ENCODE results near the gene PCDHGA5.

The PCDHGA5 gene

GRCh38 chr5:141360685-141361084 is 3.3 kb upstream of the PCDHGA5 start:
- Histone ChIP-seq H2BK120ac (ENCODE audit: low read depth, low read length) (no peak overlapping the region), H2BK15ac (ENCODE audit: low read depth, poor library complexity, severe bottlenecking) (no peak overlapping the region), H3K79me1 (replicated peaks; ENCODE audit: low read length, poor library complexity, severe bottlenecking) (no peaks in the 10 kb centered on the region), H3K4me1 (ENCODE audit: control insufficient read depth, insufficient read depth, low read depth, low read length) (no peaks in the 10 kb centered on the region), H4K8ac (ENCODE audit: low read length) (no peak overlapping the region), H2BK12ac (ENCODE audit: low read length in 2 of 2) (no peak overlapping the region), H3K9me3 (ENCODE audit: control insufficient read depth, low read length) (peaks cover 81% of the 10 kb centered on the region), H4K91ac (ENCODE audit: low read length) (no peak overlapping the region), H3K14ac (ENCODE audit: low read length in 2 of 2) (no peak overlapping the region), H3K27me3 (ENCODE audit: control insufficient read depth in 1 of 2, insufficient read depth in 1 of 2, low read length in 2 of 2) (no peaks in the 10 kb centered on the region), H2AK5ac (ENCODE audit: low read length, severe bottlenecking) (no peak overlapping the region), H3K4ac (ENCODE audit: low read depth in 1 of 2, low read length in 2 of 2) (no peak overlapping the region), H3K27ac (ENCODE audit: low read length, poor library complexity, severe bottlenecking) (no peak overlapping the region), H3K23ac (ENCODE audit: low read length in 2 of 2) (no peak overlapping the region), H3K9ac (ENCODE audit: low read length) (no peak overlapping the region), H3K4me3 (ENCODE audit: insufficient read depth in 1 of 2, low read depth in 1 of 2, low read length in 2 of 2) (peak overlapping the region in 1 of 2 experiments; percentile 70), H2AFZ (ENCODE audit: low read depth, low read length) (no peak overlapping the region), H3K18ac (ENCODE audit: low read depth in 1 of 2, low read length in 2 of 2) (no peak overlapping the region), H2BK5ac (ENCODE audit: low read depth, low read length, poor library complexity, severe bottlenecking) (no peak overlapping the region), H3K36me3 (ENCODE audit: control insufficient read depth in 1 of 2, insufficient read depth in 2 of 2, low read depth in 1 of 2, low read length in 2 of 2) (no peaks in the 10 kb centered on the region), H3K4me2 (ENCODE audit: low read length, poor library complexity, severe bottlenecking) (no peak overlapping the region)
- DNase-seq, result no peak
- 87% methylated on average over 12 of the region's 15 CpGs for WGBS

- Histone ChIP-seq H2BK15ac (ENCODE audit: low read depth, poor library complexity, severe bottlenecking) (no peak overlapping the region), H3K18ac (ENCODE audit: low read depth in 1 of 2, low read length in 2 of 2) (no peak overlapping the region), H2BK5ac (ENCODE audit: low read depth, low read length, poor library complexity, severe bottlenecking) (no peak overlapping the region), H2BK12ac (ENCODE audit: low read length in 2 of 2) (no peak overlapping the region), H2BK120ac (ENCODE audit: low read depth, low read length) (no peak overlapping the region), H3K27me3 (ENCODE audit: control insufficient read depth in 1 of 2, insufficient read depth in 1 of 2, low read length in 2 of 2) (no peaks in the 10 kb centered on the region), H2AK5ac (ENCODE audit: low read length, severe bottlenecking) (no peak overlapping the region), H3K79me1 (replicated peaks; ENCODE audit: low read length, poor library complexity, severe bottlenecking) (no peaks in the 10 kb centered on the region), H4K91ac (ENCODE audit: low read length) (no peak overlapping the region), H3K4me2 (ENCODE audit: low read length, poor library complexity, severe bottlenecking) (no peak overlapping the region), H2AFZ (ENCODE audit: low read depth, low read length) (no peak overlapping the region), H3K9me3 (ENCODE audit: control insufficient read depth, low read length) (peaks cover 72% of the 10 kb centered on the region), H3K4me1 (ENCODE audit: control insufficient read depth, insufficient read depth, low read depth, low read length) (no peaks in the 10 kb centered on the region), H3K23ac (ENCODE audit: low read length in 2 of 2) (no peak overlapping the region), H3K14ac (ENCODE audit: low read length in 2 of 2) (no peak overlapping the region), H3K27ac (ENCODE audit: low read length, poor library complexity, severe bottlenecking) (no peak overlapping the region), H3K36me3 (ENCODE audit: control insufficient read depth in 1 of 2, insufficient read depth in 2 of 2, low read depth in 1 of 2, low read length in 2 of 2) (no peaks in the 10 kb centered on the region), H3K4me3 (ENCODE audit: insufficient read depth in 1 of 2, low read depth in 1 of 2, low read length in 2 of 2) (no peak overlapping the region), H4K8ac (ENCODE audit: low read length) (no peak overlapping the region), H3K4ac (ENCODE audit: low read depth in 1 of 2, low read length in 2 of 2) (no peak overlapping the region), H3K9ac (ENCODE audit: low read length) (no peak overlapping the region)
- no peak for DNase-seq
Measured at GRCh38 chr5:141362719-141363118, 1.2 kb upstream of the PCDHGA5 start.

DNA sequence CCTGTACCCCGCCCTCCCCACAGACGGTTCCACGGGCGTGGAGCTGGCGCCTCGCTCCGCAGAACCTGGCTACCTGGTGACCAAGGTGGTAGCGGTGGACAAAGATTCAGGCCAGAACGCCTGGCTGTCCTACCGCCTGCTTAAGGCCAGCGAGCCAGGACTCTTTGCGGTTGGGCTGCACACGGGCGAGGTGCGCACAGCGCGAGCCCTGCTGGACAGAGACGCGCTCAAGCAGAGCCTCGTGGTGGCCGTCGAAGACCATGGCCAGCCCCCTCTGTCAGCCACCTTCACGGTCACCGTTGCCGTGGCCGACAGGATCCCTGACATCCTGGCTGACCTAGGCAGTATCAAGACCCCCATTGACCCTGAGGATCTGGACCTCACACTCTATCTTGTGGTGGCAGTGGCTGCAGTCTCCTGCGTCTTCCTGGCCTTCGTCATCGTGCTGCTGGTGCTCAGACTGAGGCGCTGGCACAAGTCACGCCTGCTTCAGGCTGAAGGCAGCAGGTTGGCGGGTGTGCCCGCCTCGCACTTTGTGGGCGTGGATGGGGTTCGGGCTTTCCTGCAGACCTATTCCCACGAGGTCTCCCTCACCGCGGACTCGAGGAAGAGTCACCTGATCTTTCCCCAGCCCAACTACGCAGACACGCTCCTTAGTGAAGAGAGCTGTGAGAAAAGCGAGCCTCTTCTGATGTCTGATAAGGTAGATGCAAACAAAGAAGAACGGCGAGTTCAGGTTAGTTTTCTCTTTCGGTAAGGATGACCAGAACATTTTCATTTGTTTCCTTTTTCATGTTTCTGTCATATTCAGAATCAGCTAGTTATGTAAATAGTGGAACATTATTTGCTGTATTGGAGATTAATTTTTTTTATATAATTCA is 2.3 kb downstream of the PCDHGA5 start:
- H3K79me1 ChIP-seq (replicated peaks; ENCODE audit: low read length, poor library complexity, severe bottlenecking), result no peaks in the 10 kb centered on the region
- H3K23ac ChIP-seq (ENCODE audit: low read length in 2 of 2), result no peak overlapping the region
- no peak overlapping the region for H3K4me3 ChIP-seq (ENCODE audit: insufficient read depth in 1 of 2, low read depth in 1 of 2, low read length in 2 of 2)
- H3K36me3 ChIP-seq (ENCODE audit: control insufficient read depth in 1 of 2, insufficient read depth in 2 of 2, low read depth in 1 of 2, low read length in 2 of 2), result no peaks in the 10 kb centered on the region
- no peak overlapping the region for H3K18ac ChIP-seq (ENCODE audit: low read depth in 1 of 2, low read length in 2 of 2)
- H2AK5ac ChIP-seq (ENCODE audit: low read length, severe bottlenecking), result no peak overlapping the region
- H4K91ac ChIP-seq (ENCODE audit: low read length), result no peak overlapping the region
- no peak overlapping the region for H2BK15ac ChIP-seq (ENCODE audit: low read depth, poor library complexity, severe bottlenecking)
- no peak overlapping the region for H3K4me2 ChIP-seq (ENCODE audit: low read length, poor library complexity, severe bottlenecking)
- H3K27me3 ChIP-seq (ENCODE audit: control insufficient read depth in 1 of 2, insufficient read depth in 1 of 2, low read length in 2 of 2), result peaks cover 0 to 4% of the 10 kb centered on the region in 2 experiments
- no peak overlapping the region for H4K8ac ChIP-seq (ENCODE audit: low read length)
- no peak overlapping the region for H2BK120ac ChIP-seq (ENCODE audit: low read depth, low read length)
- no peak overlapping the region for H2BK5ac ChIP-seq (ENCODE audit: low read depth, low read length, poor library complexity, severe bottlenecking)
- 93% methylated on average over 45 of the region's 46 CpGs for WGBS
- no peak overlapping the region for H3K14ac ChIP-seq (ENCODE audit: low read length in 2 of 2)
- no peak overlapping the region for H3K9ac ChIP-seq (ENCODE audit: low read length)
- no peaks in the 10 kb centered on the region for H3K4me1 ChIP-seq (ENCODE audit: control insufficient read depth, insufficient read depth, low read depth, low read length)
- H2AFZ ChIP-seq (ENCODE audit: low read depth, low read length), result no peak overlapping the region
- H2BK12ac ChIP-seq (ENCODE audit: low read length in 2 of 2), result no peak overlapping the region
- peaks cover 58% of the 10 kb centered on the region for H3K9me3 ChIP-seq (ENCODE audit: control insufficient read depth, low read length)
- no peak for DNase-seq
- no peak overlapping the region for H3K4ac ChIP-seq (ENCODE audit: low read depth in 1 of 2, low read length in 2 of 2)
- no peak overlapping the region for H3K27ac ChIP-seq (ENCODE audit: low read length, poor library complexity, severe bottlenecking)

DNA sequence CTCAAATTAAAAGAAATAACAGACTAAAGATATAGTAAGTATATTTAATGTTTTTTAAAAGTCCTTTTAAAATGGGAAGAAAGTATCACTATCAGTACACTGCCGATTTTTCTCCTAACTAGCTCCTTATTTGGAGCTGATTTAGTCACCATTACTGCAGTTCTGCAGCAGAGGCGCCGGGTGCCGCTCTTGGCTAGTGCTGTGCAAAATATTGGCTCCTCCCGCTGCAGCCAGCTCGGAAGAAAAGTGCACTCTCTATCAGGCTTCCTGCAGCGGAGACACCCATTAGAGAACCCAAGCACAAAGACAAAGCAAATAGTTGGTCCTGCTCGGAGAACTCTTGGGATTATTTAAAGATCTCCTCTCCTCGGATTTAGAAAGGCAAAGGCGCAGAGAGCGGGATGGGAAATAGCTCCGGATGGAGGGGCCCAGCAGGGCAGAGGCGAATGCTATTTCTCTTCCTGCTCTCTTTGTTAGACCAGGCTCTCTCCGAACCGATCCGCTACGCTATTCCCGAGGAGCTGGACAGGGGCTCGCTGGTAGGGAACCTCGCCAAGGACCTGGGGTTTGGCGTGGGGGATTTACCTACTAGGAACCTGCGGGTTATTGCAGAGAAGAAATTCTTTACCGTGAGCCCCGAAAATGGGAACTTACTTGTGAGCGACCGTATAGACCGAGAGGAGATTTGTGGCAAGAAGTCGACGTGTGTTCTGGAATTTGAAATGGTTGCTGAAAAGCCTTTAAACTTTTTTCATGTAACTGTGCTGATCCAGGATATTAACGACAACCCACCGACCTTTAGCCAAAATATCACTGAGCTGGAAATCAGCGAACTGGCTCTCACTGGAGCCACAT is 6.3 kb downstream of the PCDHGA5 start, which contains the start of gene PCDHGB3:
TSS of gene PCDHGB3 (plus strand) at position 249 of the 855 bp plus-strand sequence. CDS start at position 402, 153 bp downstream.
- H3K4me2 ChIP-seq (ENCODE audit: low read length, poor library complexity, severe bottlenecking), result no peak within 1 kb of the TSS
- no peaks in the 10 kb centered on the region for H3K4me1 ChIP-seq (ENCODE audit: control insufficient read depth, insufficient read depth, low read depth, low read length)
- H3K23ac ChIP-seq (ENCODE audit: low read length in 2 of 2), result no peak within 1 kb of the TSS
- no peak within 1 kb of the TSS for H3K18ac ChIP-seq (ENCODE audit: low read depth in 1 of 2, low read length in 2 of 2)
- no peak within 1 kb of the TSS for H2BK5ac ChIP-seq (ENCODE audit: low read depth, low read length, poor library complexity, severe bottlenecking)
- H3K4me3 ChIP-seq (ENCODE audit: insufficient read depth in 1 of 2, low read depth in 1 of 2, low read length in 2 of 2), result peak within 1 kb of the TSS in 1 of 2 experiments; percentile 71
- no peak within 1 kb of the TSS for H4K8ac ChIP-seq (ENCODE audit: low read length)
- no peak within 1 kb of the TSS for H3K4ac ChIP-seq (ENCODE audit: low read depth in 1 of 2, low read length in 2 of 2)
- no peak within 1 kb of the TSS for H3K27ac ChIP-seq (ENCODE audit: low read length, poor library complexity, severe bottlenecking)
- no peak within 1 kb of the TSS for H3K14ac ChIP-seq (ENCODE audit: low read length in 2 of 2)
- H2AK5ac ChIP-seq (ENCODE audit: low read length, severe bottlenecking), result no peak within 1 kb of the TSS
- H2AFZ ChIP-seq (ENCODE audit: low read depth, low read length), result no peak within 1 kb of the TSS
- peaks cover 0 to 8% of the 10 kb centered on the region in 2 experiments for H3K36me3 ChIP-seq (ENCODE audit: control insufficient read depth in 1 of 2, insufficient read depth in 2 of 2, low read depth in 1 of 2, low read length in 2 of 2)
- no peak within 1 kb of the TSS for H4K91ac ChIP-seq (ENCODE audit: low read length)
- H3K79me1 ChIP-seq (replicated peaks; ENCODE audit: low read length, poor library complexity, severe bottlenecking), result no peaks in the 10 kb centered on the region
- H2BK12ac ChIP-seq (ENCODE audit: low read length in 2 of 2), result no peak within 1 kb of the TSS
- peak within 1 kb of the TSS; percentile 45 for H3K9ac ChIP-seq (ENCODE audit: low read length)
- WGBS, result 91% methylated on average over 32 of the region's 32 CpGs
- peaks cover 55% of the 10 kb centered on the region for H3K9me3 ChIP-seq (ENCODE audit: control insufficient read depth, low read length)
- peaks cover 0 to 13% of the 10 kb centered on the region in 2 experiments for H3K27me3 ChIP-seq (ENCODE audit: control insufficient read depth in 1 of 2, insufficient read depth in 1 of 2, low read length in 2 of 2)
- H2BK15ac ChIP-seq (ENCODE audit: low read depth, poor library complexity, severe bottlenecking), result no peak within 1 kb of the TSS
- no peak for DNase-seq
- no peak within 1 kb of the TSS for H2BK120ac ChIP-seq (ENCODE audit: low read depth, low read length)
